Right ventricle myocardium superior (tissue), 1 donor: Measurements from ENCODE around the gene CEP170B. TPM values are rescaled to one million over a fixed set of nuclear protein-coding genes. Genes with fewer than 3 reads are reported as not detected.
"Not testable (repeated sequence)": the region's sequence is repeated elsewhere in the genome, so short reads cannot be mapped to it uniquely, and the experiment has no call there.

Source experiments
- ATAC-seq: fragments of 200-7000 bp; cut with Tn5 transposase; one replicate; pipeline ENCODE4 v1.9.1; 2020; ENCODE audit warnings: mild to moderate bottlenecking; ENCODE audit not compliant: poor library complexity
- DNase-seq: peaks from one replicate; pipeline ENCODE4 v3.0.0-alpha.2; 2020
- intact Hi-C: fragments of 100-400 bp; cut with DNase I; formaldehyde crosslinking; loops from one replicate; pipeline ENCODE4 v1.11.2; 2022
- total RNA-seq: library from RNA; stranded (reverse); fragmentation: NEBNext Ultra II Directional; extraction: Animal tissue kit (Norgen Biotek cat#: 25700); gene quantifications from one replicate; pipeline ENCODE4 v1.2.1, GENCODE V29; 2021
- donor health status: DM: no; HTN: yes; CAD: no; lungs with severe emphysema.

CEP170B gene
- total RNA-seq, 1 donor from 2014 or later: 9.5 TPM

- ATAC-seq (no peak), DNase-seq (no peak)
- intact Hi-C loops: no loop called here
Measured at GRCh38 chr14:104874571-104875411, 9.7 kb downstream of the CEP170B start.

- ATAC-seq (no peak), DNase-seq (peak; percentile 34)
- intact Hi-C loops: no loop called here
Measured at GRCh38 chr14:104875412-104875751, 10.3 kb downstream of the CEP170B start.

- intact Hi-C loops: no loop called here
- ATAC-seq: no peak
- DNase-seq: peak; percentile 37
Measured at GRCh38 chr14:104875811-104876210, 10.7 kb downstream of the CEP170B start.

- ATAC-seq (no peak), DNase-seq (peak; percentile 39)
- intact Hi-C loops: no loop called here
Measured at GRCh38 chr14:104876251-104876699, 11.2 kb downstream of the CEP170B start.

- DNase-seq: no peak
- ATAC-seq: no peak
- intact Hi-C loops: no loop called here
Measured at GRCh38 chr14:104877066-104877805, 12.2 kb downstream of the CEP170B start.

GRCh38 chr14:104877806-104878550, 12.9 kb downstream of the CEP170B start:
- intact Hi-C loops: no loop called here
- DNase-seq (no peak), ATAC-seq (no peak)

- ATAC-seq: no peak
- DNase-seq: peak; percentile 34
- intact Hi-C loops: no loop called here
Measured at GRCh38 chr14:104878582-104878981, 13.5 kb downstream of the CEP170B start.

GRCh38 chr14:104879201-104879982, 14.3 kb downstream of the CEP170B start:
- DNase-seq (peak; percentile 32), ATAC-seq (no peak)
- intact Hi-C loops: no loop called here

GRCh38 chr14:104879983-104880565, 15.0 kb downstream of the CEP170B start:
- ATAC-seq: no peak
- peak; percentile 34 for DNase-seq
- intact Hi-C loops: no loop called here

- intact Hi-C loops: no loop called here
- peak; percentile 29 for DNase-seq
- no peak for ATAC-seq
Measured at GRCh38 chr14:104880584-104881210, 15.6 kb downstream of the CEP170B start.

GRCh38 chr14:104881369-104881979, 16.4 kb downstream of the CEP170B start:
- intact Hi-C loops: no loop called here
- ATAC-seq (peak; percentile 89), DNase-seq (peak; percentile 77)

GRCh38 chr14:104882325-104882973, 17.4 kb downstream of the CEP170B start:
- peak; percentile 3 for ATAC-seq
- intact Hi-C loops: no loop called here

GRCh38 chr14:104882991-104883660, 18.1 kb downstream of the CEP170B start:
- intact Hi-C loops: no loop called here
- ATAC-seq (no peak), DNase-seq (peak; percentile 35)

More at GRCh38 chr14:104882325-104882973, 17.4 kb downstream of the CEP170B start:
- DNase-seq: peak; percentile 33

- intact Hi-C loops: no loop called here
- DNase-seq (peak; percentile 38), ATAC-seq (no peak)
Measured at GRCh38 chr14:104883681-104884361, 18.8 kb downstream of the CEP170B start.

GRCh38 chr14:104884381-104884780, 19.3 kb downstream of the CEP170B start:
- peak; percentile 33 for DNase-seq
- ATAC-seq, intact Hi-C loops: not testable (repeated sequence)
